ENCODE data around the gene DSG1.

Gene DSG1

DNA sequence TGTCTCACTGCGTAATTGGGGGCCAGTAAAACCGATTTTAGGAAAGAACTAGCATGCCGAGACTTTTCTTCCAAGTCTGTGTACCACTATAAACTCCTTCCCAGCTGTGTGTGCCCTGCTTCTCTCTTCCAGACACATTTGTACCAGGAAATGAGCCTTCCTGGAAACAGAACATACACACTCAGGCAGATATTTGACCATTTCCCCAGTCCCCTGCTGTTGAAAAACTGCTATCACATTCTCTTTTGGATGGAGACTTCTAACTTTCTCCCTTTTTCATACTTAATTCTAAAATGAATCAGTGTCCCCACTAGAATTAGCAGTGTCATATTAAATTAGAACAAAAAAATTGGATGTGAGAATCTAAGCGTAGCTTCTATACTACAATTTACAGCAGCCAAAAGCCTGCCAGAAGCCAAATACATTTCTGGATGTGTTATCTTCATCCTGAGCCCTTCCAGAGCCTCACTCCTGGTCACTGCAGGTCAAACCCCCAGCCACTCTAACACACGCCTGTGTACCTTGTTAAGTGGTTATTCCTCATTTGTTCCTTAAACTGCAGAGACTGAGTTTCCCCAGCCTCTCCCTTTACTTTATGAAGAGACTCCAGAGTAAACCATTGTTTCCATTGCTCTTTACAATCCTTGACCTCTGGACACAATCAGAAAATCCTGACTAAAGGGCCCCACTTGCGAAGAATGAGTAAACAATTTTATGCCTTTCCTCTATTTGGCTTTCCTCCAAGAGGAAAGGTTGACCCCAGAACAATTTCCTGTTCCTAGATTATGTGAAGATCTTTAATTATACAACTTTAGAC is 79.0 kb downstream of the DSG1 start:
- Histone ChIP-seq H3K9me3 (ENCODE audit: control insufficient read depth, insufficient read depth, low read length) (no peaks in the 10 kb centered on the region), H3K27ac (ENCODE audit: low read depth, low read length) (no peak overlapping the region), H3K4me1 (ENCODE audit: control insufficient read depth, low read length) (no peaks in the 10 kb centered on the region), H3K79me2 (ENCODE audit: control insufficient read depth, low read length) (no peaks in the 10 kb centered on the region), H3F3A (ENCODE audit: control insufficient read depth, insufficient read depth) (no peaks in the 10 kb centered on the region), H3K4me2 (ENCODE audit: low read length) (no peak overlapping the region), H4K20me1 (ENCODE audit: control insufficient read depth, insufficient read depth, low read depth, low read length) (no peaks in the 10 kb centered on the region), H3K4me3 (ENCODE audit: low read length) (no peak overlapping the region), H3K27me3 (ENCODE audit: control insufficient read depth, low read length) (0 out of 2 replicates have a peak, but pooled peaks cover 2% of the 10 kb centered on the region), H3K36me3 (ENCODE audit: control insufficient read depth, low read length) (no peaks in the 10 kb centered on the region), H3K9me2 (replicated peaks; ENCODE audit: control insufficient read depth, low read length) (no peaks in the 10 kb centered on the region)
- TF ChIP-seq, protein P1, sequence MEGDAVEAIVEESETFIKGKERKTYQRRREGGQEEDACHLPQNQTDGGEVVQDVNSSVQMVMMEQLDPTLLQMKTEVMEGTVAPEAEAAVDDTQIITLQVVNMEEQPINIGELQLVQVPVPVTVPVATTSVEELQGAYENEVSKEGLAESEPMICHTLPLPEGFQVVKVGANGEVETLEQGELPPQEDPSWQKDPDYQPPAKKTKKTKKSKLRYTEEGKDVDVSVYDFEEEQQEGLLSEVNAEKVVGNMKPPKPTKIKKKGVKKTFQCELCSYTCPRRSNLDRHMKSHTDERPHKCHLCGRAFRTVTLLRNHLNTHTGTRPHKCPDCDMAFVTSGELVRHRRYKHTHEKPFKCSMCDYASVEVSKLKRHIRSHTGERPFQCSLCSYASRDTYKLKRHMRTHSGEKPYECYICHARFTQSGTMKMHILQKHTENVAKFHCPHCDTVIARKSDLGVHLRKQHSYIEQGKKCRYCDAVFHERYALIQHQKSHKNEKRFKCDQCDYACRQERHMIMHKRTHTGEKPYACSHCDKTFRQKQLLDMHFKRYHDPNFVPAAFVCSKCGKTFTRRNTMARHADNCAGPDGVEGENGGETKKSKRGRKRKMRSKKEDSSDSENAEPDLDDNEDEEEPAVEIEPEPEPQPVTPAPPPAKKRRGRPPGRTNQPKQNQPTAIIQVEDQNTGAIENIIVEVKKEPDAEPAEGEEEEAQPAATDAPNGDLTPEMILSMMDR (IDR thresholded peaks at IDR 0.05; ENCODE audit: low read depth, low read length, poor library complexity, severe bottlenecking): no peak
- TF ChIP-seq EZH2phosphoT487 (IDR thresholded peaks at IDR 0.05; ENCODE audit: borderline replicate concordance, low read length): no peak

DNA sequence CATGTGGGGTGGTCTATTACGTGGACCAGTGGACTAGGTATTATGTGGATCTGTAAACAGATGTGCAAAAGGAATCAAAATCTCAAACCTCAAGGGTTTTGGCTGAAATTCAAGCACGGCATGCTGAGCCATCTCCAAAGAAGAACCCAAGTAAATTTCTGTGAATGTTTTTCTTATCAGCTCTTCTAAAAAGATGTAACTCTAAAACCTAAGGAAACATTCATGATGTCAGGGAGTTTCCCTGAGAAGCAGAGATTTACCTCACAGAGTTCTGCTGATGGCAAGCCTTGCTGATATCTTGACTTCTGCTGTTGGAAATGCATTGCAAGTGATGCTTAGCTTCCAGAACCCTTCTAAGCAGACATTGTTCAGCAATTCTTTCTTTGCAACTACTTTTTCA is 80.2 kb downstream of the DSG1 start:
- H4K20me1 ChIP-seq (ENCODE audit: control insufficient read depth, insufficient read depth, low read depth, low read length): no peaks in the 10 kb centered on the region
- H3F3A ChIP-seq (ENCODE audit: control insufficient read depth, insufficient read depth): no peaks in the 10 kb centered on the region
- no peak overlapping the region for H3K4me2 ChIP-seq (ENCODE audit: low read length)
- no peaks in the 10 kb centered on the region for H3K4me1 ChIP-seq (ENCODE audit: control insufficient read depth, low read length)
- no peaks in the 10 kb centered on the region for H3K36me3 ChIP-seq (ENCODE audit: control insufficient read depth, low read length)
- H3K27ac ChIP-seq (ENCODE audit: low read depth, low read length): no peak overlapping the region
- H3K9me2 ChIP-seq (replicated peaks; ENCODE audit: control insufficient read depth, low read length): no peaks in the 10 kb centered on the region
- H3K4me3 ChIP-seq (ENCODE audit: low read length): no peak overlapping the region
- TF ChIP-seq, protein P1 (IDR thresholded peaks at IDR 0.05; ENCODE audit: low read depth, low read length, poor library complexity, severe bottlenecking): no peak
- no peak for TF ChIP-seq EZH2phosphoT487 (IDR thresholded peaks at IDR 0.05; ENCODE audit: borderline replicate concordance, low read length)
- H3K79me2 ChIP-seq (ENCODE audit: control insufficient read depth, low read length): no peaks in the 10 kb centered on the region
- H3K27me3 ChIP-seq (ENCODE audit: control insufficient read depth, low read length): 0 out of 2 replicates have a peak, but pooled peaks cover 2% of the 10 kb centered on the region
- H3K9me3 ChIP-seq (ENCODE audit: control insufficient read depth, insufficient read depth, low read length): no peaks in the 10 kb centered on the region

DNA sequence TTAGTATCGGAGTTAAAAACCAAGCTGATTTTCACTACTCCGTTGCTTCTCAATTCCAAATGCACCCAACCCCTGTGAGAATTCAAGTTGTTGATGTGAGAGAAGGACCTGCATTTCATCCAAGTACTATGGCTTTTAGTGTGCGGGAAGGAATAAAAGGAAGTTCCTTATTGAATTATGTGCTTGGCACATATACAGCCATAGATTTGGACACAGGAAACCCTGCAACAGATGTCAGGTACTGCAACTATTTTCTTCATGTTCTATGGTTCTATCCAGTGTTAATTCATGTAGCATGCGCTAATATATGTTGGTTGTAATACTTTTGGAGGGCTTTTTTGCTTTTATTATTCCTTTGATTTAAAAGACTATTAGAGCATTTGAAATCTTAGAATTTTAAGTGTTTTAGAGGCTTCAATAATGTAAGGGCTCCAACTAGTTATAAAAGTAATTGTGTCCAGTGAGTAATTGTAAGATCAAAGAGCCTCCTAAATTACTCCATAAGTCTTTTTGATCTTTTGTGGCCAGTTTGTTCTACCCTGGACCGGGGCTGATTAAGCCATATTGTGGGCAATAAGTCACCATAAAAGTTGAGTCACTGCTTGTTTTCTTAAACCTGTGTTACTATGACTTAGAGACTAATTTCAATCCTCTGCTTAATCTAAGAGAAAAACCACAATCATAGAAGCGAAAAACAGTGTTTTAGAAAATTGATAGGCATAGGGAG is 81.5 kb downstream of the DSG1 start:
- no peaks in the 10 kb centered on the region for H3K4me1 ChIP-seq (ENCODE audit: control insufficient read depth, low read length)
- no peaks in the 10 kb centered on the region for H3K9me3 ChIP-seq (ENCODE audit: control insufficient read depth, insufficient read depth, low read length)
- H3K27me3 ChIP-seq (ENCODE audit: control insufficient read depth, low read length): 0 out of 2 replicates have a peak, but pooled peaks cover 2% of the 10 kb centered on the region
- H3K4me3 ChIP-seq (ENCODE audit: low read length): no peak overlapping the region
- no peaks in the 10 kb centered on the region for H3F3A ChIP-seq (ENCODE audit: control insufficient read depth, insufficient read depth)
- no peaks in the 10 kb centered on the region for H3K36me3 ChIP-seq (ENCODE audit: control insufficient read depth, low read length)
- no peaks in the 10 kb centered on the region for H3K79me2 ChIP-seq (ENCODE audit: control insufficient read depth, low read length)
- H3K4me2 ChIP-seq (ENCODE audit: low read length): no peak overlapping the region
- no peak overlapping the region for H3K27ac ChIP-seq (ENCODE audit: low read depth, low read length)
- no peaks in the 10 kb centered on the region for H4K20me1 ChIP-seq (ENCODE audit: control insufficient read depth, insufficient read depth, low read depth, low read length)
- no peaks in the 10 kb centered on the region for H3K9me2 ChIP-seq (replicated peaks; ENCODE audit: control insufficient read depth, low read length)
- TF ChIP-seq, protein P1 (IDR thresholded peaks at IDR 0.05; ENCODE audit: low read depth, low read length, poor library complexity, severe bottlenecking): no peak
- TF ChIP-seq EZH2phosphoT487 (IDR thresholded peaks at IDR 0.05; ENCODE audit: borderline replicate concordance, low read length): no peak
